Neural cell (in vitro differentiated cells): ENCODE data around the gene ROBO1. TPM values are rescaled to one million over a fixed set of nuclear protein-coding genes. Genes with fewer than 3 reads are reported as not detected.

Experiments used
- H2AFZ ChIP-seq: fragments of 200-600, 300-800 bp; sonication (generic), shearing (Covaris generic); 2 replicates; pipeline ENCODE4 v1.6.0; 2014; ENCODE audit warnings: low read depth, mild to moderate bottlenecking, antibody characterized with exemption, low read length, moderate library complexity
- H3F3A ChIP-seq: fragments of 200-600 bp; shearing (Covaris generic); 2 replicates; pipeline ENCODE4 v1.6.1; 2016; ENCODE audit warnings: mild to moderate bottlenecking, moderate library complexity, mixed read lengths, antibody characterized with exemption, low read length; ENCODE audit not compliant: insufficient read depth, poor library complexity, severe bottlenecking
- H3K27ac ChIP-seq: fragments of 200-600, 300-800 bp; sonication (generic), shearing (Covaris generic); 2 replicates; pipeline ENCODE4 v1.5.1; 2014; ENCODE audit warnings: mild to moderate bottlenecking, low read length, moderate library complexity
- H3K27me3 ChIP-seq: fragments of 300-800, 200-600 bp; sonication (generic), shearing (Covaris generic); 2 replicates; pipeline ENCODE4 v1.6.0; 2014; ENCODE audit warnings: mild to moderate bottlenecking, low read depth, low read length, moderate library complexity; ENCODE audit not compliant: insufficient read depth
- H3K36me3 ChIP-seq: fragments of 300-800, 200-600 bp; sonication (generic), shearing (Covaris generic); 2 replicates; pipeline ENCODE4 v1.5.1; 2014; ENCODE audit warnings: mild to moderate bottlenecking, antibody characterized with exemption, low read length, moderate library complexity; ENCODE audit not compliant: insufficient read depth
- H3K4me2 ChIP-seq: fragments of 300-800, 200-600 bp; sonication (generic), shearing (Covaris generic); 2 replicates; pipeline ENCODE4 v1.6.0; 2014; ENCODE audit warnings: mild to moderate bottlenecking, low read length
- H3K4me3 ChIP-seq: fragments of 300-800, 200-600 bp; sonication (generic), shearing (Covaris generic); 2 replicates; pipeline ENCODE4 v1.5.1; 2014; ENCODE audit warnings: mild to moderate bottlenecking, low read length, moderate library complexity
- H3K79me2 ChIP-seq: fragments of 200-600 bp; shearing (Covaris generic); replicated peaks from 2 replicates; pipeline ENCODE4 v1.6.0; 2014; ENCODE audit warnings: mild to moderate bottlenecking, low read length, moderate library complexity; ENCODE audit not compliant: insufficient read depth
- H3K9ac ChIP-seq: fragments of 300-800, 200-600 bp; sonication (generic), shearing (Covaris generic); 2 replicates; pipeline ENCODE4 v1.6.1; 2016; ENCODE audit warnings: mild to moderate bottlenecking, low read length, mixed read lengths
- H3K9me2 ChIP-seq: fragments of 200-600 bp; shearing (Covaris generic); 2 replicates; pipeline ENCODE4 v1.6.1; 2016; ENCODE audit warnings: mild to moderate bottlenecking, low read length, mixed read lengths; ENCODE audit not compliant: insufficient read depth
- H3K9me3 ChIP-seq: fragments of 200-600, 300-800 bp; sonication (generic), shearing (Covaris generic); 2 replicates; pipeline ENCODE4 v1.6.1; 2016; ENCODE audit warnings: mild to moderate bottlenecking, mixed run types, low read length, moderate library complexity, mixed read lengths
- H4K20me1 ChIP-seq: fragments of 200-600 bp; shearing (Covaris generic); 2 replicates; pipeline ENCODE4 v1.6.1; 2016; ENCODE audit warnings: mild to moderate bottlenecking, mixed run types; ENCODE audit not compliant: insufficient read depth
- EP300 ChIP-seq: fragments of 450-650 bp; conservative IDR thresholded peaks from 2 replicates; pipeline ENCODE4 v1.6.1; 2014; ENCODE audit warnings: antibody characterized with exemption, mild to moderate bottlenecking, moderate library complexity; ENCODE audit not compliant: poor library complexity, severe bottlenecking
- EZH2 ChIP-seq: fragments of 200-600, 300-800 bp; shearing (Covaris generic), sonication (generic); IDR thresholded peaks from 2 replicates; pipeline ENCODE4 v1.6.1; 2014; ENCODE audit warnings: antibody characterized with exemption, low read length, borderline replicate concordance, mild to moderate bottlenecking; ENCODE audit not compliant: insufficient read depth, poor library complexity, severe bottlenecking
- MXI1 ChIP-seq: fragments of 450-650 bp; conservative IDR thresholded peaks from 2 replicates; pipeline ENCODE4 v1.6.1; 2014; ENCODE audit warnings: antibody characterized with exemption, mild to moderate bottlenecking; ENCODE audit not compliant: poor library complexity, severe bottlenecking
- POLR2AphosphoS5 ChIP-seq: IDR thresholded peaks from 2 replicates; pipeline ENCODE4 v1.6.1; 2012
- RAD21 ChIP-seq: fragments of 450-650 bp; conservative IDR thresholded peaks from 2 replicates; pipeline ENCODE4 v1.6.1; 2014; ENCODE audit warnings: antibody characterized with exemption, mild to moderate bottlenecking, moderate library complexity
- SMC3 ChIP-seq: fragments of 450-650 bp; conservative IDR thresholded peaks from 2 replicates; pipeline ENCODE4 v1.6.1; 2014; ENCODE audit warnings: antibody characterized with exemption, mild to moderate bottlenecking, moderate library complexity; ENCODE audit not compliant: poor library complexity
- TAF1 ChIP-seq: IDR thresholded peaks from 2 replicates; pipeline ENCODE4 v1.6.1; 2012; ENCODE audit warnings: low read depth
- polyA plus RNA-seq: library from polyadenylated mRNA; depleted of rRNA; stranded (reverse); fragments of >200 nt; gene quantifications from 2 replicates; pipeline ENCODE4 v1.2.3, GENCODE V29; 2014
- TF ChIP-seq, protein P1 (sequence below): IDR thresholded peaks from 2 replicates; pipeline ENCODE4 v1.6.1; 2012; ENCODE audit warnings: borderline replicate concordance
- TF ChIP-seq, protein P2 (sequence below): fragments of 450-650 bp; IDR thresholded peaks from 2 replicates; pipeline ENCODE4 v1.5.1; 2014; ENCODE audit warnings: antibody characterized with exemption, mild to moderate bottlenecking, moderate library complexity; ENCODE audit not compliant: poor library complexity, severe bottlenecking

Gene ROBO1
- polyA plus RNA-seq, 1 donor from 2014 or later = 183 TPM

DNA sequence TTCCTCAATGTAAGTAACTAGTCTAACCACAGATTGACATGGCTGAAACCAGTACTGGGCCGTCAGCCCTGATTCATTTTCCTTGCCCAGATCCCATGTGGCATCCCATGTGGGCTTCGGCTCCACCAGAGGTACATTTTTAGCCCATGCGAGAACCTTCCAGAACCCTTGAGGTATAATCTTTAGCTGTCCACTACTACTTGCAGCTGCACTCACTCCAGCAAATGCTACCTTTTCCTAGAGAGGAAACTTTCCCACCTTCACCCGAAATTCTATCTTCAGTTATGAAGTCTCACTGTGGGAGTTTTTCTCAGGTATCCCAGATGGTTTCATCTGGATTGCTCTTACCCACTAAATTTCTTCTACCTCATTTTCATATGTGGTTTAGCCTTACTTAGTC lies 907.2 kb downstream of the ROBO1 start:
- Histone ChIP-seq H3K4me3 (no peak overlapping the region), H3K4me2 (no peak overlapping the region), H3K36me3 (no peaks in the 10 kb centered on the region), H3K9me3 (no peaks in the 10 kb centered on the region), H3F3A (no peaks in the 10 kb centered on the region), H3K27me3 (no peaks in the 10 kb centered on the region), H3K27ac (no peak overlapping the region), H2AFZ (no peak overlapping the region), H3K9me2 (no peaks in the 10 kb centered on the region), H4K20me1 (no peaks in the 10 kb centered on the region), H3K9ac (no peak overlapping the region), H3K79me2 (peaks cover 25% of the 10 kb centered on the region)
- TF ChIP-seq POLR2AphosphoS5 (no peak), SMC3 (no peak), TAF1 (no peak), MXI1 (no peak), EP300 (no peak), RAD21 (no peak), EZH2 (no peak)
- TF ChIP-seq, protein P1, sequence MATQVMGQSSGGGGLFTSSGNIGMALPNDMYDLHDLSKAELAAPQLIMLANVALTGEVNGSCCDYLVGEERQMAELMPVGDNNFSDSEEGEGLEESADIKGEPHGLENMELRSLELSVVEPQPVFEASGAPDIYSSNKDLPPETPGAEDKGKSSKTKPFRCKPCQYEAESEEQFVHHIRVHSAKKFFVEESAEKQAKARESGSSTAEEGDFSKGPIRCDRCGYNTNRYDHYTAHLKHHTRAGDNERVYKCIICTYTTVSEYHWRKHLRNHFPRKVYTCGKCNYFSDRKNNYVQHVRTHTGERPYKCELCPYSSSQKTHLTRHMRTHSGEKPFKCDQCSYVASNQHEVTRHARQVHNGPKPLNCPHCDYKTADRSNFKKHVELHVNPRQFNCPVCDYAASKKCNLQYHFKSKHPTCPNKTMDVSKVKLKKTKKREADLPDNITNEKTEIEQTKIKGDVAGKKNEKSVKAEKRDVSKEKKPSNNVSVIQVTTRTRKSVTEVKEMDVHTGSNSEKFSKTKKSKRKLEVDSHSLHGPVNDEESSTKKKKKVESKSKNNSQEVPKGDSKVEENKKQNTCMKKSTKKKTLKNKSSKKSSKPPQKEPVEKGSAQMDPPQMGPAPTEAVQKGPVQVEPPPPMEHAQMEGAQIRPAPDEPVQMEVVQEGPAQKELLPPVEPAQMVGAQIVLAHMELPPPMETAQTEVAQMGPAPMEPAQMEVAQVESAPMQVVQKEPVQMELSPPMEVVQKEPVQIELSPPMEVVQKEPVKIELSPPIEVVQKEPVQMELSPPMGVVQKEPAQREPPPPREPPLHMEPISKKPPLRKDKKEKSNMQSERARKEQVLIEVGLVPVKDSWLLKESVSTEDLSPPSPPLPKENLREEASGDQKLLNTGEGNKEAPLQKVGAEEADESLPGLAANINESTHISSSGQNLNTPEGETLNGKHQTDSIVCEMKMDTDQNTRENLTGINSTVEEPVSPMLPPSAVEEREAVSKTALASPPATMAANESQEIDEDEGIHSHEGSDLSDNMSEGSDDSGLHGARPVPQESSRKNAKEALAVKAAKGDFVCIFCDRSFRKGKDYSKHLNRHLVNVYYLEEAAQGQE = no peak
- TF ChIP-seq, protein P2, sequence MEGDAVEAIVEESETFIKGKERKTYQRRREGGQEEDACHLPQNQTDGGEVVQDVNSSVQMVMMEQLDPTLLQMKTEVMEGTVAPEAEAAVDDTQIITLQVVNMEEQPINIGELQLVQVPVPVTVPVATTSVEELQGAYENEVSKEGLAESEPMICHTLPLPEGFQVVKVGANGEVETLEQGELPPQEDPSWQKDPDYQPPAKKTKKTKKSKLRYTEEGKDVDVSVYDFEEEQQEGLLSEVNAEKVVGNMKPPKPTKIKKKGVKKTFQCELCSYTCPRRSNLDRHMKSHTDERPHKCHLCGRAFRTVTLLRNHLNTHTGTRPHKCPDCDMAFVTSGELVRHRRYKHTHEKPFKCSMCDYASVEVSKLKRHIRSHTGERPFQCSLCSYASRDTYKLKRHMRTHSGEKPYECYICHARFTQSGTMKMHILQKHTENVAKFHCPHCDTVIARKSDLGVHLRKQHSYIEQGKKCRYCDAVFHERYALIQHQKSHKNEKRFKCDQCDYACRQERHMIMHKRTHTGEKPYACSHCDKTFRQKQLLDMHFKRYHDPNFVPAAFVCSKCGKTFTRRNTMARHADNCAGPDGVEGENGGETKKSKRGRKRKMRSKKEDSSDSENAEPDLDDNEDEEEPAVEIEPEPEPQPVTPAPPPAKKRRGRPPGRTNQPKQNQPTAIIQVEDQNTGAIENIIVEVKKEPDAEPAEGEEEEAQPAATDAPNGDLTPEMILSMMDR = no peak

- Histone ChIP-seq H3K36me3 (no peaks in the 10 kb centered on the region), H3K4me3 (no peak overlapping the region), H3K9me3 (no peaks in the 10 kb centered on the region), H3K27me3 (no peaks in the 10 kb centered on the region), H3K27ac (no peak overlapping the region), H3K9ac (no peak overlapping the region), H2AFZ (no peak overlapping the region), H4K20me1 (no peaks in the 10 kb centered on the region), H3K79me2 (peaks cover 25% of the 10 kb centered on the region), H3K4me2 (no peak overlapping the region), H3F3A (no peaks in the 10 kb centered on the region), H3K9me2 (no peaks in the 10 kb centered on the region)
- no peak for TF ChIP-seq SMC3
- TF ChIP-seq, protein P2 = no peak
- no peak for TF ChIP-seq POLR2AphosphoS5
- TF ChIP-seq EZH2 = no peak
- TF ChIP-seq, protein P1 = no peak
- TF ChIP-seq MXI1 = no peak
- no peak for TF ChIP-seq RAD21
- TF ChIP-seq TAF1 = no peak
- no peak for TF ChIP-seq EP300
Observed at GRCh38 chr3:78858910-78859309, 908.9 kb downstream of the ROBO1 start.
